Measurements from ENCODE around the gene ERRFI1.

ERRFI1 gene

GRCh38 chr1:8018492-8019228, 7.4 kb downstream of the ERRFI1 start:
- peak; percentile 40 to 41 for DNase-seq (ENCODE audit: low read depth in 2 of 2)
- TF ChIP-seq, protein P1, sequence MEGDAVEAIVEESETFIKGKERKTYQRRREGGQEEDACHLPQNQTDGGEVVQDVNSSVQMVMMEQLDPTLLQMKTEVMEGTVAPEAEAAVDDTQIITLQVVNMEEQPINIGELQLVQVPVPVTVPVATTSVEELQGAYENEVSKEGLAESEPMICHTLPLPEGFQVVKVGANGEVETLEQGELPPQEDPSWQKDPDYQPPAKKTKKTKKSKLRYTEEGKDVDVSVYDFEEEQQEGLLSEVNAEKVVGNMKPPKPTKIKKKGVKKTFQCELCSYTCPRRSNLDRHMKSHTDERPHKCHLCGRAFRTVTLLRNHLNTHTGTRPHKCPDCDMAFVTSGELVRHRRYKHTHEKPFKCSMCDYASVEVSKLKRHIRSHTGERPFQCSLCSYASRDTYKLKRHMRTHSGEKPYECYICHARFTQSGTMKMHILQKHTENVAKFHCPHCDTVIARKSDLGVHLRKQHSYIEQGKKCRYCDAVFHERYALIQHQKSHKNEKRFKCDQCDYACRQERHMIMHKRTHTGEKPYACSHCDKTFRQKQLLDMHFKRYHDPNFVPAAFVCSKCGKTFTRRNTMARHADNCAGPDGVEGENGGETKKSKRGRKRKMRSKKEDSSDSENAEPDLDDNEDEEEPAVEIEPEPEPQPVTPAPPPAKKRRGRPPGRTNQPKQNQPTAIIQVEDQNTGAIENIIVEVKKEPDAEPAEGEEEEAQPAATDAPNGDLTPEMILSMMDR (IDR thresholded peaks at IDR 0.05; ENCODE audit: low read depth, low read length), result no peak
- no peak overlapping the region for H3K4me3 ChIP-seq (replicated peaks in 1 of 2; ENCODE audit: low read depth in 2 of 2, low read length in 2 of 2)

DNA sequence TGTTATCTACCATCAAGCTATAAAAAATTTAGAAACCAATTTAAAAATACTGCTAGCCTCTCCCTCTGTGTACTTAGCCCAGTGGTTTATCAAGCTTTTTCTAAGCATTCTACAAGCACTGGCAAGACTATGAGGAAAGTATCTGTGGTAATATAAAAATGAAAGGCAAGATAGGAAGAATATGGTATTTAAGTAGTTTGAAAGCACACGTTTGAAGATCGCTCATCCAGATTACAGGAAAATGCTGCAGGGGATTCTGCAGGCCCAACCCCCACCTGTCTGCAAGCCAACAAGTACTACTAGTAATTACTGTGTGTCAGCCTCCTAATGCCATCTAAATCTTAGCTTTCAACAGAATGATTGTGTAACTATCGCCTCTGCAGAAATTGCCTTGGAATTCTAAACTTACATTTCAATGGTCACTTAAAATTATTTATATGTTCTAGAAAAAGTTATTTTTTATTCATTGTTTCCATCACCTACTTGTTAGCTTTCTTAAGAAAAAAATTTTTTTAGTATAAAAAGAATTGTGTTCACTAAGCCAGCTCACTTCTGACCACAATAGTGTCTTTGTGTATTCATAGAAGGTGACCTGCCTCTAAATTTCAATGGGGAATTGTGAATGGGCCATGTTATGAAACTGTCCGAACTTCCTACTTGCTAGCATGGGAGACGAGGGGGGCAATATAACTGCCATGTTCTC, 8.5 kb downstream of the ERRFI1 start:
- TF ChIP-seq, protein P1 (IDR thresholded peaks at IDR 0.05; ENCODE audit: low read depth, low read length), result no peak
- DNase-seq (ENCODE audit: low read depth in 2 of 2), result peak; percentile 54 to 63

DNA sequence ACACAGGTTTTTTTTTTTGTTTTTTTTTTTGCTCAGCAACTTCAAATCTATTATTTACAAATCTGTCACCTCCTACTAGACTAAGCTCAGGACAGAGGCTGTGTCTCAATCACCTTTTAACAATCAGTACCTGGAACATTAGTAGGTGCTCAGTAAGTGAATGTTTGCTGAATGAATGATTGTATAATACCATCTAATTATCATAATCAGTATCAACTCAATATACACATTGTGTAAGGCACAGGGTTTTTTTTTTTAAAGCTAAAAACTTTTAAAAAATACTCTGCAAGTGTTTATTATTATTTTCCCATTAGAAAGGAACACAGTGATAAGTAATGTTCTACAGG, 9.2 kb downstream of the ERRFI1 start:
- H3K4me3 ChIP-seq (replicated peaks in 1 of 2; ENCODE audit: low read depth in 2 of 2, low read length in 2 of 2), result no peak overlapping the region
- DNase-seq (ENCODE audit: low read depth in 2 of 2), result no peak
- TF ChIP-seq, protein P1 (IDR thresholded peaks at IDR 0.05; ENCODE audit: low read depth, low read length), result no peak

More for the DNA sequence above, 8.5 kb downstream of the ERRFI1 start:
- H3K4me3 ChIP-seq (replicated peaks in 1 of 2; ENCODE audit: low read depth in 2 of 2, low read length in 2 of 2), result no peak overlapping the region

DNA sequence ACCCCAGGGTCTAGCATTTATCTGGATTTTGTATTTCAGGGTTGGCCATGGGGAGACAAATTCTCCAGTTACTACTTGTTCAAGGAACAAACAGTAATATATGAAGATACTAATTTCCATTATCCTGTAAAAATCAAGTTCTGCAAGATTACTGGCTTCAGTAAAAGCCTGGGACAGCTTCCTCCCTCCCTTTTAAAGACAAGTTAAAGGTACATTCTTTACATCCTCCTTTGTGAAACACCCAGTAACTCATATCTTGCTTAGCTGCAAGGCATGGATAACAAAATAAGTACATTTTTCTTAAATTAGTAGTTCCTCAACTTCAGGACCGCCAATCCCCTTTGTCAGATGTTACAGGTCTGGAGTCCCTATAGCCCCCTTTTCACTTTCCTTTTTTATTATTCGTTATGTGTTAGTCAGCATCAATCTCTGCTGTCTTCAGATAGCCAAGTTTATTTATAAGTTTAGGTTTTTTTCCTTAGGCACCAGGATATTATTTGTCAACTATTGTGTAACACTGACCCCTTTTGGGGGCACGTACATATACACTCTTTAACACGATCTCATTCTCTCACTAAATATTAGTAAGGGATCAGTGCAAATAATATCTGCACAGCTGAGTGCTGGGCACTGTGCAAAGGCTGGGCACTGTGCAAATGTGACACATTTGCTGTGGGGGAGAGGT, 9.8 kb downstream of the ERRFI1 start:
- TF ChIP-seq, protein P1 (IDR thresholded peaks at IDR 0.05; ENCODE audit: low read depth, low read length), result no peak
- H3K4me3 ChIP-seq (replicated peaks in 1 of 2; ENCODE audit: low read depth in 2 of 2, low read length in 2 of 2), result no peak overlapping the region
- peak; percentile 51 for DNase-seq (ENCODE audit: low read depth in 2 of 2)

- TF ChIP-seq, protein P1 (IDR thresholded peaks at IDR 0.05; ENCODE audit: low read depth, low read length), result no peak
- H3K4me3 ChIP-seq (replicated peaks in 1 of 2; ENCODE audit: low read depth in 2 of 2, low read length in 2 of 2), result no peak overlapping the region
- peak; percentile 63 to 88 for DNase-seq (ENCODE audit: low read depth in 2 of 2)
Measured at GRCh38 chr1:8015809-8016165, 10.3 kb downstream of the ERRFI1 start.

GRCh38 chr1:8015036-8015808, 10.9 kb downstream of the ERRFI1 start:
- H3K4me3 ChIP-seq (replicated peaks in 1 of 2; ENCODE audit: low read depth in 2 of 2, low read length in 2 of 2), result no peak overlapping the region
- DNase-seq (ENCODE audit: low read depth in 2 of 2), result peak; percentile 91 to 93

More at GRCh38 chr1:8015036-8015808, 10.9 kb downstream of the ERRFI1 start:
- TF ChIP-seq, protein P1 (IDR thresholded peaks at IDR 0.05; ENCODE audit: low read depth, low read length), result peak; percentile 45
